ENCODE results near the gene CDH12. TPM values are rescaled to one million over a fixed set of nuclear protein-coding genes. Genes with fewer than 3 reads are reported as not detected.

The CDH12 gene
- total RNA-seq, 1 donor from 2014 or later = 0.11 TPM

GRCh38 chr5:22058620-22059019 lies 794.5 kb downstream of the CDH12 start:
- no peak for DNase-seq (ENCODE audit: low spot score in 2 of 2)
- Histone ChIP-seq H3K36me3 (no peaks in the 10 kb centered on the region), H3K4me1 (no peaks in the 10 kb centered on the region), H3K27ac (no peak overlapping the region), H3K27me3 (no peaks in the 10 kb centered on the region), H3K4me3 (no peak overlapping the region), H3K9me3 (no peaks in the 10 kb centered on the region)
- TF ChIP-seq CTCF (IDR thresholded peaks at IDR 0.05) = no peak
- intact Hi-C loops (cut with DNase I) = no loop called here

GRCh38 chr5:22057012-22057411 lies 796.1 kb downstream of the CDH12 start:
- H3K4me1 ChIP-seq = no peaks in the 10 kb centered on the region
- H3K4me3 ChIP-seq = no peak overlapping the region
- no peaks in the 10 kb centered on the region for H3K27me3 ChIP-seq
- intact Hi-C loops (cut with DNase I) = no loop called here
- TF ChIP-seq CTCF (IDR thresholded peaks at IDR 0.05) = no peak
- H3K9me3 ChIP-seq = no peaks in the 10 kb centered on the region
- no peaks in the 10 kb centered on the region for H3K36me3 ChIP-seq
- H3K27ac ChIP-seq = no peak overlapping the region
- no peak for DNase-seq (ENCODE audit: low spot score in 2 of 2)

- no peak for TF ChIP-seq CTCF (IDR thresholded peaks at IDR 0.05)
- Histone ChIP-seq H3K9me3 (no peaks in the 10 kb centered on the region), H3K27me3 (no peaks in the 10 kb centered on the region), H3K4me1 (no peaks in the 10 kb centered on the region), H3K4me3 (no peak overlapping the region), H3K27ac (no peak overlapping the region), H3K36me3 (no peaks in the 10 kb centered on the region)
- DNase-seq (ENCODE audit: low spot score in 2 of 2) = no peak
- intact Hi-C loops (cut with DNase I) = no loop called here
Observed at GRCh38 chr5:22056601-22057000, 796.5 kb downstream of the CDH12 start.

GRCh38 chr5:22053195-22053594 lies 799.9 kb downstream of the CDH12 start:
- H3K27ac ChIP-seq = no peak overlapping the region
- no peaks in the 10 kb centered on the region for H3K9me3 ChIP-seq
- intact Hi-C loops (cut with DNase I) = no loop called here
- H3K4me3 ChIP-seq = no peak overlapping the region
- H3K36me3 ChIP-seq = no peaks in the 10 kb centered on the region
- no peak for DNase-seq (ENCODE audit: low spot score in 2 of 2)
- no peaks in the 10 kb centered on the region for H3K27me3 ChIP-seq
- H3K4me1 ChIP-seq = no peaks in the 10 kb centered on the region
- TF ChIP-seq CTCF (IDR thresholded peaks at IDR 0.05) = no peak

- Histone ChIP-seq H3K4me1 (no peaks in the 10 kb centered on the region), H3K36me3 (no peaks in the 10 kb centered on the region)
- intact Hi-C loops (cut with DNase I) = no loop called here
Observed at GRCh38 chr5:22051881-22052280, 801.3 kb downstream of the CDH12 start.

More at GRCh38 chr5:22051881-22052280, 801.3 kb downstream of the CDH12 start:
- TF ChIP-seq CTCF (IDR thresholded peaks at IDR 0.05) = no peak
- Histone ChIP-seq H3K27ac (no peak overlapping the region), H3K4me3 (no peak overlapping the region), H3K27me3 (no peaks in the 10 kb centered on the region), H3K9me3 (no peaks in the 10 kb centered on the region)
- no peak for DNase-seq (ENCODE audit: low spot score in 2 of 2)

Measured in ascending aorta (tissue), 2 donors.